Fibroblast of peridontal ligament (primary cell): Measurements from ENCODE around the gene LARP4B.
A peak's percentile ranks its signal among the peaks of the same experiment; 100 is the strongest.
"Not testable (repeated sequence)": the region's sequence is repeated elsewhere in the genome, so short reads cannot be mapped to it uniquely, and the experiment has no call there.

ENCODE experiments used
- DNase-seq: peaks from one replicate; pipeline ENCODE4 v3.0.0-alpha.2; 2010; ENCODE audit errors: extremely low read depth

Gene LARP4B

DNA sequence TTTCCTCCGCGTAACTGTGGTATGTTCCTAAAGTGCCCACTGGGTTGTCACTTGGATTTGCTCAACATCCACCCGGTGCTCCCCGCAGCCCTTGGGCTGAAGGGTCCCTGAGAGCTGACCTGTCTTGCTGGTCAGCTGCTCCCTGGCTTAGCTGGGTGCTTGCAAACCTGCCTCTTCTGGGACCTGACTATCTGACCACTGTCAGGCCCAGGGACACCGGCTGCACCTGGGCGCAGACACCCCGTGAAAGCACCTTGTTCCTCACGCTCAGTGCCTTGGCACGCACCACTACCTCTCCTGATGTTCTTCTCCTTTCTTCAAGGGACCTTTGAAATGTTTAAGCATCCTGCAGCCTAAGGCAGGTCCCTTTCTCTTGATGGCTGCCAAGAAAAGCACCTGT, 26.6 kb upstream of the LARP4B start:
- no peak for DNase-seq

DNA sequence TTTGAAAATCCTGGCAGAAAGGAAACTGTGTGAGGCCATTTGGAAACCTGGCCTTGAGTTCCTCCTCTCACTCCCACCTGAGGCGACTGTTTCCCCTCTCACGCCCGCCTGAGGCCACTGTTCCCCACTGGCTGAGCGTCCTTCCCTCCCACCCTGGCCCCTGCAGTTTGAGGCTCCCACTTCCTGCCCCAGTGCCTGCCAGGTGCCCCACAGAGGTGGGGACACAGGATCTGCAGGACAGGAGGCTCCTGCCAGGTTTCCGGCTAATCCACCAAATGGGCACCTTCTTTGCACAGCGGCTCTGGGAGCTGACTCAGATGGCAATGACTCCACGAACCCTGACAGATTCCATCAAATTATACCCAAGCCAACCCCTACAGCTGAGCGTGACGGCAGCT, 24.3 kb upstream of the LARP4B start:
- DNase-seq: no peak

DNA sequence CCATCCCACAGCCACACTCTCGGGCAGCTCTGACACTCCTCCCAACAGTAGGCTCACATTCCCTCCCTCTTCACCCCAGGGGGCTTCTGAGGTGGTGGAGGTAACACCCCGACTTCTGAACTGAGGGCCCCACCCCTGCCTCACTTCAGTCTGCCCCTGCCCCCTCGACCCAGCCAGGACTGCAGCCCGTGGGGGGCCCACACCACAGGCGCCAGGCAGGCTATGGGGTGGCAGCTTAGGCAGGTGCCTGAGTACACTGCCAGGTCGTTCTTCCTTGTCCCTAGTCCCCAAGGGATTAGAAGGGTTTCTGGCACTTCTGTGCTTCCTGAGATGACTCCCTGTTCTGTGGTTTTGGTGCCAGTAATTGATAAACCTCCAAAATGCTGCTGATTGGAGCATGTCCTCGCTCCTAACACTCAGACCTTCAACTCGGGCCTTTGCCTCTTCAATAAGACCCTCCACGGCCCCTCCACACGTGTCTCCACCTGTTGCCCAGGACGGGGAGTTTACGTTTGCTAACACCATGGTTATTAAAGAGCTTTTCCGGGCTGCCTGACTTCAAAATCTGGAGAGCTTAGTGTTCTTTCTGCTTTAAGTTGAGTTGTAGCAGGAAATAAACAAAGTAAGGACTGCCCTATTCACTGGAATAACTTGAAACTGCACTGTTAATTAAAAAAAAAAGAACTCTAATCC, 23.8 kb upstream of the LARP4B start:
- DNase-seq: no peak

DNA sequence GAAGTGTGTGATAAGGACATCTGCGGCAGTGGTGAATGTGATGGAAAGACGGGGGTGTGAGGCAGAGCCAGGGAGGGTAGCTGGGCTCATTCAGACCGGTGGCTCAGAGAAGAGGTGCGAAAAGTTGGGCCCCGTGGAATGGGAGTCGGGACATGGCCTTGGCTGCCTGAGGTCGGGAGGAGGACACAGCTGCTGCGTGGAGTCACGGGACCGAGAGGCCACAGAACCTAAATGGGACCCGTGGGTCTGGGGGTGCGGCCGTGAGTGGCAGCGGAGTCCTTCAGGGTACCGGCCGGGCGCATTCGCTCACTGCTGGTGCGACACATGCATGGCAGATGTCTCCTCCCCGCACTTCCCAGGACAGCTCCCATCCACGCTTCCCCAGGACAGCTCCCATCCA, 22.9 kb upstream of the LARP4B start:
- DNase-seq: no peak

DNA sequence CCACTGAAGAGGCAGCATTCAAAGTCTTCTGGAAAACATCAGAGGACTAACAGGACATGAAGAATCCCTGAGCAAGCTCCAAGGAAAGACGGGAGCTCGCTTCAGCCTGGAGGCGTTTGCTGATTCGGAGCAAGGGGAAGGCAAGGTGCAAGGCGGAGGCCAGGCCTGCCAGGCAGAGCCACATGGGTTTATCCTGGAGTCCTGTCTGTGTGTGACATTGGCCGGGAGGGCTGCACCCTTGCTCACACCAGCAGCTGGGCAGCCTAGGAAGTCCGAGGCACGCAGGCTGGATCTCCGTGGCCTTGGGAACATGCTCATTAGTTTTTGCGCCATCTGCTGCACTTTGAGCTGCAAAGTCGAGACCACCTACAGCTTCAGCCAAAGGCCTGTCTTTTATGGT, 22.3 kb upstream of the LARP4B start:
- DNase-seq: no peak

DNA sequence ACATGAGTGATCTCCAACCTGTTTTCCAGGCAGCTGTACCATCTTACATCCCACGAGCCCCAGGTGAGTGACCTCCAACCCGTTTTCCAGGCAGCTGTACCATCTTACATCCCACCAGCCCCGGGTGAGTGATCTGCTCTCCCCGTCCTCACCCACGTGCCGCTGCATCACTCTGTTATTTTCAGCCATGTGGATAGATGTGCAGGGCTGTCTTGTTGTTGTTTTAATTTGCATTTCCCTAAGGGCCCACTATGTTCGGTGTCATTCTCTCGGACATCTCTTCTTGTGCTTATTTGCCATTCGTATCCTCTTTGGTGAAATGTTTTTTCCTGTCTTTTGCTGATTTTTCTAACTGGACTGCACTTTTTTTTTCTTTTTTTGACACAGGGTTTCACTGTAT, 17.9 kb upstream of the LARP4B start:
- no peak for DNase-seq

DNA sequence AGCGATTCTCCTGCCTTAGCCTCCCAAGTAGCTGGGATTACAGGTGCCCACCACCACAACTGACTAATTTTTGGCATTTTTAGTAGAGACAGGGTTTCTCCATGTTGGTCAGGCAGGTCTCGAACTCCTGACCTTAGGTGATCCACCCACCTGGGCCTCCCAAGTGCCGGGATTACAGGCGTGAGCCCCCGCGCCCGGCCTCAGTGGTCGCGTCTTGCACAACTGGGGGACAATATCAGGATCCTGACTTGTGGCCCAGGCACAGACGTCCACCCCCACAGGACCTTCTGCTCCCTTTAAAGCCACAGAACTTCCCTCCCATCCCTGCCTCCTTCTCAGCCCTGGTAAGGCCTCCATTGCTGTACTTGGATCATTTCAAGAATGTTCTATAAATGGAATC, 16.8 kb upstream of the LARP4B start:
- no peak for DNase-seq

DNA sequence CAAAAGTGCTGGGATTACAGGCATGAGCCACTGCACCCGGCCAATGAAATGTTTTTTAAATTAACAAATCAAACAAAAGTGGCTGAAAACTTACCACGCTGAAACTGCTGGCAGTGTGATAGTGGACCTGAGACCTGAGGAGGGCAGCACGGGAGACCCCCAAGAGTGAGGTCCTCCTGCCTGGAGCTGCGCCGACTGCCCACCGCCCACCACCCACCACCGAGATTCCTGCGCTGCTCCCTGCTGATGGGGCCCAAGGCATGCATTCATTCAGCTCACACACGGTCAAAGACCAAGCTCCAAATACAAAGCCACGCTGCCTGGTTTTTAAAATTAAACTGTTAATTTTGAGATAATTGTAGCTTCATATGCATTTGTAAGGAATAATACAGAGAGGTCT, 16.4 kb upstream of the LARP4B start:
- DNase-seq: no peak

DNA sequence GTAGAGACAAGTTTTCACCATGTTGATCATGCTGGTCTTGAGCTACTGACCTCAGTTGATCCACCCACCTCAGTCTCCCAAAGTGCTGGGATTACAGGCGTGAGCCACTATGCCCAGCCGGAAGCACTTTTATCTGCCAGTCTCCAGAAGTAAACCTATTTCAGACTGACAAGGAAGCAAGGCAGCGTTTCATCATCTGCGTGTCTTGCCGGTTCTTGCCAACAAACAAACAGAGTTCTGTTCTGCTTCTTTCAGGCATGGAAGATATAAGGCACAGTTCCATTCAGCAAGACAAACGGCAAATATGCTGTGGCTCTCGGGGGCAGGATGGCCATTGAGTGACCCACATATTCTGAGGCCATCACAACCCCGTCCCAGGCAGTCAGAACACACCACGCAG, 15.5 kb upstream of the LARP4B start:
- DNase-seq: no peak

DNA sequence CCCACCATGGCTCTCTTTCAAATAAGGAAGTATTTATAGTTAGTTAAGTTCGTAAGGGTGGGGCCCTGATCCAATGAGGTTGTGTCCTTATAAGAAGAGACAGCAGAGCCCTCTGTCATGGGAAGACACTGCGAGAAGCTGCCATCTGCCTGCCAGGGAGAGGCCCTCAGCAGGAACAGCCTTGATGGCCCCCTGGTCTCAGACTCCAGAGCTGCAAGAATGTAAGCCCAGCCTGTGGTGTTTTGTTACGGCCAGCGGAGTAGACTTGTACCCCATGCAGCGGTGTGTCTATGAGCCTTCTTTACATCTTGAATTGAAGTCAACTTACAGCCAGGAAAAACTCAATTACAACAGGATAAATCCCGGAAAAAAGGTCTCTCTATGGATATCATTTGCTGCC, 14.3 kb upstream of the LARP4B start:
- DNase-seq: no peak

DNA sequence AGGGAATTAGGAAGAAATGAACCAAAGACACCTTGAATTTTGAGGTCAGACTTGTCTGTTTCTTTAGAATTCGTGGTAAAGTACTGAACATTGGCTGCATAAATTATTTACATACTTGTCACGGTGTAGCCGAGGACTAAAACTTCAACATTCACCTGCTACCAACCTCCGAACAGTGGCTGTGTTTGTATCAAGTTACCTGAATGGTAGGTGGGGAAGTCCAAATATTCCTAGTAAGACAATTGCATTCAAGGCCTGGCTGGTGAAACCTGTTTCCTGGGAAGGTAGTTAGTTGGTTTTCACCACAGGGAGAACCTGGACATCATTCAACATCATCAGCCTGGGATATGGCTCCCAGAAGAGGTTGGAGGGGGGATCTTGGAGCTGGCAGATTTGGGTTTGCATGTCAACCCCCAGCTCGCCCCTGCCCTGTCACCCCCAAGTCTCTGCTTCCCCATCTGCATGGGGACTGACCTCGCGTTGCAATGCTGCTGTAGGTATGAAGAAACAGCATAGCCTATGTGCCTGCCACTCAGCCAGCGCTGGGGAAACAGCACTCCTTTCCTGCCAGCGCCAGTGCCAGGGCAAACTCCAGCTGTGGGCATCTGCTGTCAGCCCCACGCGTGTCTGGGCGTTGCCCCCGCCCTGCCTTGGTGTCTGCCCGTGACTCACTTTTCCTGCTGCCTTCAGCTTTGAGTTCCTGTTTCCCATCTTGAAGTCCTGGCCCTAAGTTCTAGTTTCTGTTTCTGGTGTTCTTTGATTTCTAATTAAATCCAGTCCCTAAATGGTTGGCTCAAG, 12.7 kb upstream of the LARP4B start:
- DNase-seq: peak; percentile 77

DNA sequence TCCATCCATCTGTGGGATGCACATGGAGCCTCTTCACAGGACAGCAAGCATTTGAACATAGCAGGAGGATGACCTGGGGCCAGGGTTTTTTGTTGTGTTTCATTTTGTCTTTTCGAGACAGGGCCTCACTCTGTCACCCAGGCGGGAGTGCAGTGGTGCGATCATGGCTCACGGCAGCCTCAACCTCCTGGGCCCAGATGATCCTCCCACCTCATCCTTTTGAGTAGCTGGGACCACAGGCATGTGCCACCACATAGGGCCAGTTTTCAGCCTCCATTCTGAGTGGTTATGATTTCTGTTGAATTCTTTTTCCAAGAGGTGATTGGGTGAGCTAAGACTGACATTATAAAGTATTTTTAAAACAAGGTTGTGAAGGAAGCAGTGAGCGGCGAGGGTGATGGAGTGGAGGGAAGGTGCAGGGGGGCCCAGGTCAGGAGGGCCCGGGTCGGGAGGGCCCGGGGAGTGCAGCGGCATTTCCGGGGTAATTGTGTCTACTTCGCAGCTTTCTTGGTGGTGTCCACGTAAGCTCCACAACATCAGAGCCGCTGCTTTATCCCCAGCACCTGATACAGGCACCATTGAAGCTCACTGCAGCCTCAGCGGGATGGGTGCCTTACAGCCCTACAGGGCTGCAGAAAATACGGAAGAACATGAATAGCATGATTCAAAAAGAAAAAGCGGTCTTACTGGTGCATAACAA, 12.0 kb upstream of the LARP4B start:
- no peak for DNase-seq

DNA sequence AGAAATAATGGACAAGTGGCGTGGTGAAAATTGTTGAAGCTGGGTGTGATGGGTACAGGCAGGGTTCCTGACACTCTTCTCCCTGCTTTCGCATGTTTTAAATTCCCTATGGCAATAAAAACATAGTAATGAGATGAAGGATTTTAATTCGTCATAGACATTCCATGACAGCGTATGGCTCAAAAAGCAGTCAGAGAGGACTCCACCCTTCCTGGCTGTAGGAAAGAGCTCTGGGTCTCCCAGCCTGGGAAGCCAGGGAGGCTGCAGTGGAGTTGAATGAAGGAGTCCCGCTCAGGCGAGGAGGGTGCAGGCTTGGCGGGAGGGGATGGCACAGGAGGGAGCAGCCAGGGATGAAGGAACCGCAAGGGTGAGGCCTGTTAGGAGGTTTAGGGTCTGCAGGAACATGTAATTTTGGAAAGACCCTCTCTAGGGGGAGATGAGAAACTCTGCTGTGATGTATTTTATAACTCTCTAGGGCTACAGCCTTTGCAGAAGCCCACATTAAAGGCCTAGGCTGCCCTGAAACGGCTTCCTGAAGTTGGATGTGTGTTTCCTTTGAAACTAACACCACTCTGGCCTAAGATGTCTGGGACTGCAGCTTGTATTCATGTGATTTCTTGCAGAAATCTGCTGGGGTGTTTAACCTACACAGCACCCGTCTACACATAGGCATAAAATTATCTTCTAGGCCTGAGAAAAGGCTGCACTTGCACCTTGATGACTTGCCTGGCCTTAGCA, 7.6 kb upstream of the LARP4B start:
- peak; percentile 11 for DNase-seq

DNA sequence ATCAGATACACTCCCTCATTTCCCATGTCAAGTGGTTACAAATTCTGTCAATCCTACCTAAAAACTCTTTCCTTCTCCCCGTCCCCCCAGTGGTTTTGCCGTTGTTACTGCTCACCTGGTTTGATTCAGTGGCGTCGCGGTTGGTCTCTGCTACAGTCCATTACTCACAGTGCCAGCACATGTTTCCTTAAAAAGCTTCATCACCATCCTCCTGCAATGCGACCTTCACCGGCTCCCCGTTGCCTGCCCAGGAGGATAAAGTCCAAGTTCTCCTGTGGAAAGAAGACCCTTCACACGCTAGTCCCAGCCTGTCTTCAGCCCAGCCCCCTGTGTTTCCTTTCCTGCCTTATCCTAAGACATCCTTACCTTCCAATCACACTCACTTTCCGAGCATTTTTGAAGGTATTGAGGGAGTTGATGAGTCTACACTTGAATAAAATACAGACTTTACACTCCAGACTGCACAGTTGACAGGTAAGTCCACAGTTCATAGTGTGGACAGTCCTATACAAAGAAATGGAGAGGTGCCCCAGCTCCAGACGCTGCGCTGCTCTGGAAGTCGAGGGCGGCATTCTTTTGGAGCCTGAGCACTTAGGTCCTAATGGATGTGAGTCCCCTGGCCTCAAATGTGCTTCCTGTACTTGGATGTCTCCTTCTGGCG, 3.4 kb upstream of the LARP4B start:
- no peak for DNase-seq

DNA sequence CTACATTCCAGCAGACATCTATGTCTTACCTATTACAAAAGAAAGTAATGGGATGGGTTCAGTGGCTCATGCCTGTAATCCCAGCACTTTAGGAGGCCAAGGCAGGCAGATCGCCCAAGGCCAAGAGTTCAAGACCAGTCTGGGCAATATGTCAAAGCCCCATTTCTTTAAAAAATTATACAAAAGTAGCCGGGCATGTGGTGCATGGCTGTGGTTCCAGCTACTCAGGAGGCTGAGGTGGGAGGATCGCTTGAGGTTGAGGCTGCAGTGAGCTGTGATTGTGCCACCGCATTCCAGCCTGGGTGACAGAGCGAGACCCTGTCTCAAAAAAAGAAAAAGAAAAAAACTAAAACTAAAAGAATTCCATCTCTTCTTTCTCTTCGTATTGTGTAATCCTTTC, 2.7 kb upstream of the LARP4B start:
- DNase-seq: not testable (repeated sequence)

DNA sequence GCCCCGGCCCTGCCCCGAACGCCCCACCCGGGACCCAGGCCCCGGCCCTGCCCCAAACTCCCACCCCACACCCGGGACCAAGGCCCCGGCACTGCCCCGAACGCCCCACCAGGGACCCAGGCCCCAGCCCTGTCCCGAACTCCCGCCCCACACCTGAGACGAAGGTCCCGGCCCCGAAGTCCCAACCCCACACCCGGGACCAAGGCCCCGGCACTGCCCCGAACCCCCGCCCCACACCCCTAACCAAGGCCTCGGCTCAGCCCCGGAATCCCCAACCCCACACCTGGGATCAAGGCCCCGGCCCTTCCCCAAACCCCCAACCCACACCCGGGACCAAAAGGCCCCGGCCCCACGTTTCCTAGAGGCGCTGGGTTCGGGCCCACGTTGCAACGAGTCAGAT, 1.1 kb upstream of the LARP4B start:
- no peak for DNase-seq

DNA sequence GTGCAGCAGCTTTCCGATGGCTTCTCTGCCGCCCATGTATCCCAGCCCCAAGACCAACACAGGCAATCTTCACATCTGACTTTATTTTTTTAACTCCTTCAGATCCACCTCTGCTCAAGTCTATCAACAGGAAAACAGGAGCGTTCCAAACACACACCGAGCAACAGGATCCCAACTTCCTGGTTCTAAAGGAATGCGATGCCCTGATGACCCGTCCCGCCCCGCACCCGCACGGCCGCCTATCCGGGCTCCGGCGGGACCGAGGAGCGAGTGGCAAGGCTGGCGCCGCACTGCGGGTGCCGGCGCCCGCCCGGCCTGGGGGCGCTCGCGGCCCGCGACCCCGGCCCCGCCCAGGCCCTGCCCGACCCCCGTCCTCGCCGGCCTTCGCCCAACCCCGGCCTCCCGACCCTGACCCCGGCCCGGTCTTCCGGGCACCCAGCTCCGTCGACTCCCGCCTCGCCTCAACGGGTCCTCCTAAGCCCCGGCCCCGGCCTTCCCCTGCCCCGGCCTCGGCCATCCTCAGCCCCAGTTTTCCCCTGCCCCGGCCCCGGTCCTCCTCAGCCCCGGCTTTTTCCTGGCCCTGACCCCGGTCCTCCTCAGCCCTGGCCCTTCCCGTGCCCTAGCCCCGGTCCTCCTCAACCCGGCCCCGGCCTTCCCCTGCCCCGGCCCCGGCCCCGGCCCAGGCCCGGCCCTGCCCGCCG, 730 bp downstream of the LARP4B start:
- DNase-seq: peak; percentile 29

DNA sequence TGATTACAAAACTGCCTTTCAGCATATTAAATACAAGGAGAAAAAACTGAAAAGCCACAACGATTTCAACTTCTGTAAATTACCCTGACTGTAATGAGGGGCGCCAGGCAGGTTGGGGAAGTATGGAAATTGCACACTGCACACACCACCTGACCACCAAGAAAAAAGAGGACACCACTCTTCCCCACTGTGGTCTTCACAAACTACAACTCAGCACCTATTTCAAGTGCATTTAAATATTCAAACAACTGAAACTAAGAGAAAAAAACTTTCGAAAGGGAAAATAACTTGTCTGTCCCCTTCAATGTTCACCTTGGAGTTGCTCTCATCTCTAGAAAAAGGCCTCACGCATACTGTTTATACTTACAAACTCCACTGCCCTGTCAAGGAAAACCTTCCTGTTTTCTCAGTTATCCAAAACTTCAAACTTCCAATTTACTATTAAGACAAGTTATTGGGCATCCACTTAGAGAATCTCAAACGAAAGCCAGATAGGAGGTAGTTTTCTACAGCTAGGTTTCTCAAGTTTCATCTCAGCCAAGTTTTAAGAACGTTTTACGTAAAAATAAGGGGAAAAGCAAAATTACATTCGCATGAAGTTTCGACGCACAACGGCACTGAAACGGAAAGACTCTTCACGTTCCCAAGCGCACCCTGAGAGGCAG, 1.4 kb downstream of the LARP4B start:
- DNase-seq: peak; percentile 16

DNA sequence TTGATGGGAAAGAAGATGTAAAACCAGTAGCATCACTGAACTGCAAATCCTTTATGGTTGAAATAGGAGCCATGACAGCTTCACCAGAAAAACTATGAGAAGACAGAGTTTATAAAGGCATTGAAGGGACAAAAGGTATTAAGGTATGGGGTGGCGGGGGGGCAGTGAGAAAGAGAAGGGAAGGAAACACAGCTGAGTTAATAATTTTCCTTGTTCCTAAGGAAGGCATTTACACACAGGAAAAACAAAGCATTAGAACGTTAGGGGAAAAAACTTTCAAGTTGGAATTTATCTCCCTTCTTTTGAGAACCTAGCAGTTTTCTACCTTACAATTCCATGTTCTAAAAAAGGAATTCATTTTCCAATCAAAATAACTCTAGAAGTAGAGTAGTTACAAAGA, 4.4 kb downstream of the LARP4B start:
- no peak for DNase-seq

DNA sequence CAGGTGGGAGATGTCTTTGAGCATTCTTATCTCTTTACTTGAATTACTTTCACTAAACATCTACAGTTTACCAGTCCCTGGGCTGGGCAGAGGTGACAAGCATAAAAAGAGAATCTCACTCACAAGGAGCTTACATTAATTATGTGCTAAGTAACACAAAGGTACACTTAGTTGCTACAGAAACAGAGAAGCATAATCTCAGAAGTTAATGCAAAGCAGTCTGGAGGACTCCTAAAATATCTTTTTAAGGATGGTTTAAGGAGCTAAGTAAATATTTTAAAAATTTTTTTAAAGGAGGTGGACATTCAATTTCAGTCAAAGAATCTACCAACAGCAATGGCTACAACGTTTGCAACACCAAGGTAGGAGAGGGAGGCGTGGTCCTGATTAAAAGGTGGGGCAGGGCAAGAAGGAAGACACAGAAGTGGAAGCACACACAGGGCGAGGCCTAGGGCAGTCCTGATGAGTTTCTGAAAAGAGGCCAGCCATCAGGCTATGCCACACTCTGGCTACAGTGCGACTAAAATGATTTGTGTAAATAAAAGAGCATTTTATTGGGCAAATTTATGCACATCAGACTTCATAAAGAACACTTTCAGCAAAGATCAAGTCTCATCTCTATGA, 5.3 kb downstream of the LARP4B start:
- no peak for DNase-seq
